ENCODE data around the gene AK5.
"Not testable (repeated sequence)": the region's sequence is repeated elsewhere in the genome, so short reads cannot be mapped to it uniquely, and the experiment has no call there.

AK5 gene

GRCh38 chr1:77498918-77499317 lies 217.1 kb downstream of the AK5 start:
- DNase-seq (ENCODE audit: low read depth, low spot score): no peak

- no peak for DNase-seq (ENCODE audit: low read depth, low spot score)
Observed at GRCh38 chr1:77499466-77499865, 217.6 kb downstream of the AK5 start.

GRCh38 chr1:77504986-77505385 lies 223.2 kb downstream of the AK5 start:
- DNase-seq (ENCODE audit: low read depth, low spot score): no peak

- no peak for DNase-seq (ENCODE audit: low read depth, low spot score)
Observed at GRCh38 chr1:77506771-77507170, 225.0 kb downstream of the AK5 start.

GRCh38 chr1:77509051-77509492 lies 227.3 kb downstream of the AK5 start:
- DNase-seq (ENCODE audit: low read depth, low spot score): no peak

GRCh38 chr1:77509898-77510297 lies 228.1 kb downstream of the AK5 start:
- DNase-seq (ENCODE audit: low read depth, low spot score): no peak

- no peak for DNase-seq (ENCODE audit: low read depth, low spot score)
Observed at GRCh38 chr1:77511440-77511840, 229.6 kb downstream of the AK5 start.

- not testable (repeated sequence) for DNase-seq (ENCODE audit: low read depth, low spot score)
Observed at GRCh38 chr1:77512650-77513049, 230.8 kb downstream of the AK5 start.

GRCh38 chr1:77513839-77514763 lies 232.3 kb downstream of the AK5 start:
- no peak for DNase-seq (ENCODE audit: low read depth, low spot score)

GRCh38 chr1:77514921-77515776 lies 233.3 kb downstream of the AK5 start:
- no peak for DNase-seq (ENCODE audit: low read depth, low spot score)

- no peak for DNase-seq (ENCODE audit: low read depth, low spot score)
Observed at GRCh38 chr1:77516106-77516505, 234.3 kb downstream of the AK5 start.

GRCh38 chr1:77524038-77524437 lies 242.2 kb downstream of the AK5 start:
- DNase-seq (ENCODE audit: low read depth, low spot score): no peak

- not testable (repeated sequence) for DNase-seq (ENCODE audit: low read depth, low spot score)
Observed at GRCh38 chr1:77531149-77531548, 249.3 kb downstream of the AK5 start.

GRCh38 chr1:77531596-77532280 lies 249.9 kb downstream of the AK5 start:
- DNase-seq (ENCODE audit: low read depth, low spot score): not testable (repeated sequence)

GRCh38 chr1:77532641-77533040 lies 250.8 kb downstream of the AK5 start:
- DNase-seq (ENCODE audit: low read depth, low spot score): no peak

- DNase-seq (ENCODE audit: low read depth, low spot score): peak; percentile 55
Observed at GRCh38 chr1:77533660-77534305, 252.0 kb downstream of the AK5 start.

- DNase-seq (ENCODE audit: low read depth, low spot score): no peak
Observed at GRCh38 chr1:77534456-77534855, 252.6 kb downstream of the AK5 start.

- peak; percentile 41 for DNase-seq (ENCODE audit: low read depth, low spot score)
Observed at GRCh38 chr1:77536813-77537212, 255.0 kb downstream of the AK5 start.

GRCh38 chr1:77538956-77539518 lies 257.2 kb downstream of the AK5 start:
- peak; percentile 56 for DNase-seq (ENCODE audit: low read depth, low spot score)

- DNase-seq (ENCODE audit: low read depth, low spot score): peak; percentile 79
Observed at GRCh38 chr1:77539519-77540142, 257.8 kb downstream of the AK5 start.
